ENCODE results near the gene MTOR. TPM values are rescaled to one million over a fixed set of nuclear protein-coding genes. Genes with fewer than 3 reads are reported as not detected.

MTOR gene
- polyA plus RNA-seq, 3 donors: 2.0 to 29.4 (median 3.3) TPM

DNA sequence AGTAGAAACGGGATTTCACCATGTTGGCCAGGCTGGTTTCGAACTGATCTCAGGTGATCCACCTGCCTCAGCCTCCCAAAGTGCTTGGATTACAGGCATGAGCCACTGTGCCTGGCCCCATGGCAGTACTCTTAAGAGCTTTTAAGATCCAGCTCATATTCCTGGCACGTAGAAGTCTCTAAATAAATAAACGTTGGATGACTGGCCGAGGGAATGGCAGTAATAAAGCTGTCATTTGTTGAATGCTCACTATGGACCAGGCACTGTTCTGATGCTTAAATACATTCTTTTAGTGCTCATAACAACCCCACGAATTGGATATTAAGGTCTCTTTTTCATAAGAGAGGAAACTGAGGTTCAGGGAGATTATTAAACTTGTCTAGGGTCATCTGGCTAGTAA is 31.5 kb upstream of the MTOR start:
- H3K27ac ChIP-seq (ENCODE audit: low read depth in 1 of 2, low read length in 2 of 2): no peak overlapping the region
- peaks cover 39 to 51% of the 10 kb centered on the region in 2 donors for H3K36me3 Mint-ChIP-seq
- peaks cover 20 to 50% of the 10 kb centered on the region in 2 donors for H3K36me3 ChIP-seq (replicated peaks in 1 of 2; ENCODE audit: control insufficient read depth in 1 of 2, insufficient read depth in 2 of 2, low read length in 2 of 2)
- no peaks in the 10 kb centered on the region for H3K9me3 ChIP-seq (replicated peaks in 1 of 2; ENCODE audit: control insufficient read depth in 1 of 2, insufficient read depth in 1 of 2, low read length in 2 of 2)
- H3K4me3 ChIP-seq (replicated peaks in 1 of 3; ENCODE audit: low read depth in 2 of 3, low read length in 3 of 3): no peak overlapping the region
- H3K9me3 Mint-ChIP-seq: no peaks in the 10 kb centered on the region
- no peak overlapping the region for H3K27ac Mint-ChIP-seq
- TF ChIP-seq, protein P1, sequence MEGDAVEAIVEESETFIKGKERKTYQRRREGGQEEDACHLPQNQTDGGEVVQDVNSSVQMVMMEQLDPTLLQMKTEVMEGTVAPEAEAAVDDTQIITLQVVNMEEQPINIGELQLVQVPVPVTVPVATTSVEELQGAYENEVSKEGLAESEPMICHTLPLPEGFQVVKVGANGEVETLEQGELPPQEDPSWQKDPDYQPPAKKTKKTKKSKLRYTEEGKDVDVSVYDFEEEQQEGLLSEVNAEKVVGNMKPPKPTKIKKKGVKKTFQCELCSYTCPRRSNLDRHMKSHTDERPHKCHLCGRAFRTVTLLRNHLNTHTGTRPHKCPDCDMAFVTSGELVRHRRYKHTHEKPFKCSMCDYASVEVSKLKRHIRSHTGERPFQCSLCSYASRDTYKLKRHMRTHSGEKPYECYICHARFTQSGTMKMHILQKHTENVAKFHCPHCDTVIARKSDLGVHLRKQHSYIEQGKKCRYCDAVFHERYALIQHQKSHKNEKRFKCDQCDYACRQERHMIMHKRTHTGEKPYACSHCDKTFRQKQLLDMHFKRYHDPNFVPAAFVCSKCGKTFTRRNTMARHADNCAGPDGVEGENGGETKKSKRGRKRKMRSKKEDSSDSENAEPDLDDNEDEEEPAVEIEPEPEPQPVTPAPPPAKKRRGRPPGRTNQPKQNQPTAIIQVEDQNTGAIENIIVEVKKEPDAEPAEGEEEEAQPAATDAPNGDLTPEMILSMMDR (IDR thresholded peaks at IDR 0.05): no peak
- no peaks in the 10 kb centered on the region for H3K27me3 ChIP-seq (ENCODE audit: control insufficient read depth in 2 of 2, insufficient read depth in 2 of 2, low read length in 2 of 2)
- no peak overlapping the region for H3K4me2 ChIP-seq (replicated peaks; ENCODE audit: extremely low read depth, low read length, poor library complexity, severe bottlenecking)
- no peak for DNase-seq
- no peak overlapping the region for H3K9ac ChIP-seq (ENCODE audit: insufficient read depth, low read length, poor library complexity, severe bottlenecking)
- H3K27me3 Mint-ChIP-seq (ENCODE audit: low read depth in 3 of 3): no peaks in the 10 kb centered on the region
- 100% methylated on average over 5 of the region's 6 CpGs for WGBS (ENCODE audit: insufficient coverage)
- no peak overlapping the region for H2AFZ ChIP-seq (ENCODE audit: insufficient read depth, low read depth, low read length, poor library complexity, severe bottlenecking)
- H3K4me3 Mint-ChIP-seq: no peak overlapping the region
- H4K20me1 ChIP-seq (ENCODE audit: insufficient read depth, low read length): no peaks in the 10 kb centered on the region
- H3K79me2 ChIP-seq (ENCODE audit: insufficient read depth, low read length): no peaks in the 10 kb centered on the region
- no peaks in the 10 kb centered on the region for H3K4me1 ChIP-seq (ENCODE audit: control insufficient read depth in 1 of 2, insufficient read depth in 2 of 2, low read length in 2 of 2)
- intact Hi-C loops (cut with micrococcal nuclease): no loop called here
- no peaks in the 10 kb centered on the region for H3K4me1 Mint-ChIP-seq

DNA sequence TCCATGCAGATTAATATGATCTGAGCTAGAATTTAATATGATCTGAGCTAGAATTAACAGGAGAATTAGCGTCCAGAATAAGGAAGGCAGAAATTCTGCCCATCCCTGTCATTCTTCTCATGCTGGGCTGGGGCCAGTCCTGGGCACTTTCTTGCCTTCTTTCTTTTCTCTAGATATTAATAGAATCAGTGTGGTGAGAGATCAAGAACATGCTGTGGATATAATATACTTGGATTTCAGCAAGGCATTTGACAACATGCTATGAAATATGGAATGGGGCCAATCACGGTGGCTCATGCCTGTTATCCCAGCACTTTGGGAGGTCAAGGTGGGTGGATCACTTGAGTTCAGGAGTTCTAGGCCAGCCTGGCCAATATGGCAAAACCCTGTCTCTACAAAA is 28.7 kb upstream of the MTOR start:
- H3K27ac Mint-ChIP-seq: no peak overlapping the region
- H3K4me3 Mint-ChIP-seq: no peak overlapping the region
- Histone ChIP-seq H3K9ac (ENCODE audit: insufficient read depth, low read length, poor library complexity, severe bottlenecking) (no peak overlapping the region), H3K4me2 (replicated peaks; ENCODE audit: extremely low read depth, low read length, poor library complexity, severe bottlenecking) (no peak overlapping the region), H3K27ac (ENCODE audit: low read depth in 1 of 2, low read length in 2 of 2) (no peak overlapping the region), H2AFZ (ENCODE audit: insufficient read depth, low read depth, low read length, poor library complexity, severe bottlenecking) (no peak overlapping the region), H3K4me1 (ENCODE audit: control insufficient read depth in 1 of 2, insufficient read depth in 2 of 2, low read length in 2 of 2) (no peaks in the 10 kb centered on the region), H3K36me3 (replicated peaks in 1 of 2; ENCODE audit: control insufficient read depth in 1 of 2, insufficient read depth in 2 of 2, low read length in 2 of 2) (peaks cover 26 to 78% of the 10 kb centered on the region in 2 donors), H4K20me1 (ENCODE audit: insufficient read depth, low read length) (no peaks in the 10 kb centered on the region), H3K4me3 (replicated peaks in 1 of 3; ENCODE audit: low read depth in 2 of 3, low read length in 3 of 3) (no peak overlapping the region), H3K27me3 (ENCODE audit: control insufficient read depth in 2 of 2, insufficient read depth in 2 of 2, low read length in 2 of 2) (no peaks in the 10 kb centered on the region), H3K9me3 (replicated peaks in 1 of 2; ENCODE audit: control insufficient read depth in 1 of 2, insufficient read depth in 1 of 2, low read length in 2 of 2) (no peaks in the 10 kb centered on the region), H3K79me2 (ENCODE audit: insufficient read depth, low read length) (no peaks in the 10 kb centered on the region)
- H3K4me1 Mint-ChIP-seq: no peaks in the 10 kb centered on the region
- 100% methylated on average over 1 of the region's 2 CpGs for WGBS (ENCODE audit: insufficient coverage)
- TF ChIP-seq, protein P1 (IDR thresholded peaks at IDR 0.05): no peak
- DNase-seq: no peak
- intact Hi-C loops (cut with micrococcal nuclease): no loop called here
- H3K36me3 Mint-ChIP-seq: peaks cover 56 to 76% of the 10 kb centered on the region in 2 donors
- no peaks in the 10 kb centered on the region for H3K27me3 Mint-ChIP-seq (ENCODE audit: low read depth in 3 of 3)
- no peaks in the 10 kb centered on the region for H3K9me3 Mint-ChIP-seq
